Natural killer cell treated with Interleukin-12 subunit alpha and Interleukin-12 subunit beta and Interleukin-15 and Interleukin-18, amount 100 ng/mL, for 72 hours (primary cell): ENCODE data around the gene OTOP1. TPM values are rescaled to one million over a fixed set of nuclear protein-coding genes. Genes with fewer than 3 reads are reported as not detected.
"Not testable (repeated sequence)": the region's sequence is repeated elsewhere in the genome, so short reads cannot be mapped to it uniquely, and the experiment has no call there.

Experiments
- ATAC-seq, 2 donors: fragments of 150-1000 bp; cut with Tn5 transposase in 1 of 2; sonication (Bioruptor Pico), chemical (Tn5 transposase) in 1 of 2; 2 replicates each; pipeline ENCODE4 v1.10.0; 2021
- DNase-seq: peaks from one replicate; pipeline ENCODE4 v3.0.0; 2022; ENCODE audit warnings: low spot score
- H3K27ac Mint-ChIP-seq, 2 donors: 1 replicate in 1 of 2; 2 replicates in 1 of 2; pipeline ENCODE4 v1.8.0; 2022; ENCODE audit warnings: mixed read lengths in 2 of 2, mild to moderate bottlenecking in 1 of 2, moderate library complexity in 1 of 2
- H3K27me3 Mint-ChIP-seq, 2 donors: 1 replicate in 1 of 2; 2 replicates in 1 of 2; pipeline ENCODE4 v1.8.0; 2022; ENCODE audit warnings: mixed read lengths in 2 of 2
- H3K36me3 Mint-ChIP-seq: one replicate; pipeline ENCODE4 v1.8.0; 2022; ENCODE audit warnings: mixed read lengths
- H3K4me1 Mint-ChIP-seq, 2 donors: 1 replicate in 1 of 2; 2 replicates in 1 of 2; pipeline ENCODE4 v1.8.0; 2022; ENCODE audit warnings: low read depth in 2 of 2, mixed read lengths in 2 of 2, mild to moderate bottlenecking in 1 of 2
- H3K4me3 Mint-ChIP-seq: one replicate; pipeline ENCODE4 v1.8.0; 2022; ENCODE audit warnings: mixed read lengths
- H3K9me3 Mint-ChIP-seq: 2 replicates; pipeline ENCODE4 v1.8.0; 2022; ENCODE audit warnings: mixed read lengths
- total RNA-seq, 2 donors: library from RNA; stranded (reverse); gene quantifications; one replicate each; pipeline ENCODE4 v1.2.3, GENCODE V29; 2022

The OTOP1 gene
- total RNA-seq, 2 donors from 2014 or later: not detected

- Mint-ChIP-seq H3K9me3 (no peaks in the 10 kb centered on the region), H3K4me1 (peaks cover under 1 to 1% of the 10 kb centered on the region in 2 donors), H3K4me3 (no peak overlapping the region), H3K27me3 (no peaks in the 10 kb centered on the region), H3K36me3 (no peaks in the 10 kb centered on the region), H3K27ac (no peak overlapping the region)
- ATAC-seq (no peak), DNase-seq (no peak)
Observed at GRCh38 chr4:4254199-4254598, 27.5 kb upstream of the OTOP1 start.

- Mint-ChIP-seq H3K9me3 (no peaks in the 10 kb centered on the region), H3K4me3 (peak overlapping the region; percentile 15), H3K36me3 (peaks cover 13% of the 10 kb centered on the region), H3K27me3 (no peaks in the 10 kb centered on the region), H3K4me1 (peaks cover 21 to 31% of the 10 kb centered on the region in 2 donors), H3K27ac (no peak overlapping the region)
- DNase-seq: no peak
- no peak for ATAC-seq
Observed at GRCh38 chr4:4249866-4250265, 23.1 kb upstream of the OTOP1 start.

GRCh38 chr4:4249342-4249741 is 22.6 kb upstream of the OTOP1 start:
- not testable (repeated sequence) for H3K27me3 Mint-ChIP-seq, DNase-seq, ATAC-seq, H3K9me3 Mint-ChIP-seq
- H3K27ac Mint-ChIP-seq: peak overlapping the region; percentile 98 to 99
- peaks cover 14% of the 10 kb centered on the region for H3K36me3 Mint-ChIP-seq
- peaks cover 22 to 31% of the 10 kb centered on the region in 2 donors for H3K4me1 Mint-ChIP-seq
- peak overlapping the region; percentile 96 for H3K4me3 Mint-ChIP-seq

- H3K36me3 Mint-ChIP-seq: peaks cover 16% of the 10 kb centered on the region
- no peak for ATAC-seq
Observed at GRCh38 chr4:4248885-4249203, 22.1 kb upstream of the OTOP1 start.

GRCh38 chr4:4248029-4248884 is 21.5 kb upstream of the OTOP1 start, which contains the start of gene TMEM128:
TMEM128 (minus strand) TSS chr4:4248223; CDS start chr4:4248202, 21 bp downstream.
- peak; percentile 97 to 99 for ATAC-seq
- Mint-ChIP-seq H3K4me1 (peaks cover 26 to 31% of the 10 kb centered on the region in 2 donors), H3K36me3 (peaks cover 22% of the 10 kb centered on the region), H3K27me3 (no peaks in the 10 kb centered on the region), H3K4me3 (peak within 1 kb of the TSS; percentile 96), H3K9me3 (no peaks in the 10 kb centered on the region), H3K27ac (peak within 1 kb of the TSS; percentile 98 to 99)
- peak; percentile 93 for DNase-seq

More at GRCh38 chr4:4248885-4249203, 22.1 kb upstream of the OTOP1 start:
- H3K4me3 Mint-ChIP-seq: peak overlapping the region; percentile 96
- H3K27me3 Mint-ChIP-seq: no peaks in the 10 kb centered on the region
- no peaks in the 10 kb centered on the region for H3K9me3 Mint-ChIP-seq
- DNase-seq: no peak
- peaks cover 22 to 31% of the 10 kb centered on the region in 2 donors for H3K4me1 Mint-ChIP-seq
- H3K27ac Mint-ChIP-seq: peak overlapping the region; percentile 98 to 99

- no peaks in the 10 kb centered on the region for H3K9me3 Mint-ChIP-seq
- ATAC-seq (peak in 1 of 2 donors; percentile 1), DNase-seq (no peak)
- H3K4me3 Mint-ChIP-seq: peak overlapping the region; percentile 96
- H3K27ac Mint-ChIP-seq: peak overlapping the region; percentile 98 to 99
- peaks cover 26 to 31% of the 10 kb centered on the region in 2 donors for H3K4me1 Mint-ChIP-seq
- no peaks in the 10 kb centered on the region for H3K27me3 Mint-ChIP-seq
- H3K36me3 Mint-ChIP-seq: peaks cover 22% of the 10 kb centered on the region
Observed at GRCh38 chr4:4247696-4248028, 20.9 kb upstream of the OTOP1 start.

- Mint-ChIP-seq H3K4me3 (no peak overlapping the region), H3K27ac (peak overlapping the region in 1 of 2 donors; percentile 7), H3K27me3 (no peaks in the 10 kb centered on the region), H3K36me3 (peaks cover 22% of the 10 kb centered on the region), H3K4me1 (peaks cover 26 to 31% of the 10 kb centered on the region in 2 donors), H3K9me3 (no peaks in the 10 kb centered on the region)
- ATAC-seq: no peak
- DNase-seq: no peak
Observed at GRCh38 chr4:4245172-4245571, 18.4 kb upstream of the OTOP1 start.

- H3K9me3 Mint-ChIP-seq, H3K27me3 Mint-ChIP-seq, ATAC-seq, H3K4me1 Mint-ChIP-seq, H3K4me3 Mint-ChIP-seq, DNase-seq: not testable (repeated sequence)
- H3K36me3 Mint-ChIP-seq: peaks cover 16% of the 10 kb centered on the region
- peak overlapping the region in 1 of 2 donors; percentile 13 for H3K27ac Mint-ChIP-seq
Observed at GRCh38 chr4:4239551-4239950, 12.8 kb upstream of the OTOP1 start.

GRCh38 chr4:4233610-4234009 is 6.9 kb upstream of the OTOP1 start:
- peaks cover 7% of the 10 kb centered on the region for H3K36me3 Mint-ChIP-seq
- H3K4me1 Mint-ChIP-seq: no peaks in the 10 kb centered on the region
- no peak overlapping the region for H3K27ac Mint-ChIP-seq
- peaks cover 5% of the 10 kb centered on the region for H3K9me3 Mint-ChIP-seq
- H3K27me3 Mint-ChIP-seq: peaks cover 4 to 7% of the 10 kb centered on the region in 2 donors
- H3K4me3 Mint-ChIP-seq: no peak overlapping the region
- ATAC-seq (no peak), DNase-seq (no peak)

- DNase-seq: no peak
- no peaks in the 10 kb centered on the region for H3K9me3 Mint-ChIP-seq
- H3K4me3 Mint-ChIP-seq: no peak overlapping the region
- H3K36me3 Mint-ChIP-seq: peaks cover 4% of the 10 kb centered on the region
- peaks cover 4 to 12% of the 10 kb centered on the region in 2 donors for H3K4me1 Mint-ChIP-seq
- ATAC-seq: no peak
- H3K27ac Mint-ChIP-seq: no peak overlapping the region
- H3K27me3 Mint-ChIP-seq: peaks cover 38 to 52% of the 10 kb centered on the region in 2 donors
Observed at GRCh38 chr4:4228356-4228668, 1.6 kb upstream of the OTOP1 start.

GRCh38 chr4:4227510-4228355 is 1.0 kb upstream of the OTOP1 start:
- ATAC-seq: no peak
- Mint-ChIP-seq H3K4me1 (peaks cover 4 to 12% of the 10 kb centered on the region in 2 donors), H3K9me3 (no peaks in the 10 kb centered on the region), H3K27ac (no peak overlapping the region), H3K36me3 (peaks cover 4% of the 10 kb centered on the region), H3K27me3 (peaks cover 42 to 58% of the 10 kb centered on the region in 2 donors), H3K4me3 (no peak overlapping the region)
- DNase-seq: no peak

- Mint-ChIP-seq H3K4me3 (peak overlapping the region; percentile 26), H3K4me1 (peaks cover 4 to 12% of the 10 kb centered on the region in 2 donors), H3K27ac (no peak overlapping the region), H3K27me3 (peaks cover 43 to 67% of the 10 kb centered on the region in 2 donors), H3K36me3 (peaks cover 4% of the 10 kb centered on the region), H3K9me3 (no peaks in the 10 kb centered on the region)
- ATAC-seq: no peak
- no peak for DNase-seq
Observed at GRCh38 chr4:4225915-4226605, 669 bp downstream of the OTOP1 start.

GRCh38 chr4:4217113-4217512 is 9.6 kb downstream of the OTOP1 start:
- Mint-ChIP-seq H3K36me3 (no peaks in the 10 kb centered on the region), H3K27ac (no peak overlapping the region), H3K9me3 (no peaks in the 10 kb centered on the region), H3K4me3 (no peak overlapping the region), H3K27me3 (peaks cover 25 to 41% of the 10 kb centered on the region in 2 donors), H3K4me1 (no peaks in the 10 kb centered on the region)
- ATAC-seq (no peak), DNase-seq (no peak)
